Parathyroid adenoma (tissue), 2 donors: ENCODE measurements around the gene RNF223.

ENCODE experiments used
- H2AFZ ChIP-seq: fragments of 300-600 bp; sonication (generic); one replicate; pipeline ENCODE4 v1.7.0; 2017; ENCODE audit warnings: antibody characterized with exemption, mild to moderate bottlenecking
- H3K27ac ChIP-seq: fragments of 300-600 bp; sonication (generic); one replicate; pipeline ENCODE4 v1.7.0; 2017
- H3K27me3 ChIP-seq: fragments of 300-600 bp; sonication (generic); one replicate; pipeline ENCODE4 v1.7.0; 2017; ENCODE audit warnings: low read length; ENCODE audit not compliant: control insufficient read depth, insufficient read depth
- H3K36me3 ChIP-seq: fragments of 300-600 bp; sonication (generic); one replicate; pipeline ENCODE4 v1.7.0; 2017; ENCODE audit warnings: low read length; ENCODE audit not compliant: control insufficient read depth, insufficient read depth
- H3K4me1 ChIP-seq: fragments of 300-600 bp; sonication (generic); one replicate; pipeline ENCODE4 v1.7.0; 2017; ENCODE audit warnings: control low read depth
- H3K4me2 ChIP-seq: fragments of 300-600 bp; sonication (generic); one replicate; pipeline ENCODE4 v1.7.0; 2017; ENCODE audit warnings: low read length
- H3K4me3 ChIP-seq: fragments of 300-600 bp; sonication (generic); one replicate; pipeline ENCODE4 v1.7.0; 2017; ENCODE audit warnings: low read depth, low read length
- H3K79me2 ChIP-seq: fragments of 300-600 bp; sonication (generic); one replicate; pipeline ENCODE4 v1.7.0; 2017; ENCODE audit warnings: control low read depth
- H3K9ac ChIP-seq: fragments of 300-600 bp; sonication (generic); one replicate; pipeline ENCODE4 v1.7.0; 2017; ENCODE audit warnings: mild to moderate bottlenecking
- H3K9me3 ChIP-seq: fragments of 300-600 bp; sonication (generic); one replicate; pipeline ENCODE4 v1.7.0; 2017; ENCODE audit warnings: low read length; ENCODE audit not compliant: control insufficient read depth
- TF ChIP-seq, protein P1 (sequence below): fragments of 300-600 bp; sonication (generic); IDR thresholded peaks from one replicate; pipeline ENCODE4 v1.7.0; 2017; ENCODE audit warnings: antibody characterized with exemption, mild to moderate bottlenecking
- donor health status: primary hyperparathyroidism.

The RNF223 gene

DNA sequence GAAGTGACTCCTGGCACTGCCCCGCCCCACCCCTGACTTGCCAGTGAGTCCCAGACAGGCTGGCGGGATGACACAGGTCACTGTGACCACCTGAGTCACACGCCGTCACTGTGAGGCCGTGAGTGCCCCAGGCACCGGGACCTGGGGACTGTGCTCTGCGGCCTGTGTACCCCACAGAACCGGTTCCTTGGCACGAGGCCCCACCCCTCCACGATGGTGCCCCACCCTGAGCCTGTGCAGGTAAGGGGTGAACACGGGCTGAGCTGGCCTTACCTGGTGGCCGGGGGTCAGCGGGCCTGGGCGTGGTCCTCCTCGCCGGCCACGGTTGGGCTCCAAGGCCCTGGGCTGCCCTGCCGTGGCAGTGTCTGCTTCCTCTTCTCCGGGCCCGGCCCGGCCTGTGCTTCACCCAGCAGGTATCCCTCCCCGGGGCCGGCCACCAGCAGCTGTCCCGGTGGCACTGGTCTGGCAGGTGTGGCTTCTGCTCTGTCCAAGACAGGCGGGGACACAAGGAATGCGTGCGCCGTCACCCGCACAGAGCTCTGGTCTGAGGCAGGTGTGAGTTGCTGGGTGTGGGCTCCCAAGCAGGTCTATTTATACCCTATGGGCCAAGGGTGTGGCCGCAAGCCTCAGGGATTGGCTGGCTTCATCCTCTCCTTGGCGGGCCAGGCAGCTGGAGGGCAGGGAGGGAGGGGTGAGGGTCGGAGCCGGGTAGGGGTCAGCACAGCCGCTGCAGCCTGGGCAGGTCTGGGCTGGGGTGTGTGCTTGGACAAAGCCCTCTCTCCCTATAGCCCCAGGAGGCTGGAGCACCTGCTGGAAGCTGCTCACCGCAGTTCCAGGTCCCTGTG is at the start of gene RNF223:
Gene RNF223, minus strand, starts transcription at position 564 of the 845 bp plus-strand sequence. CDS start 1,740 bp downstream, outside the sequence.
- Histone ChIP-seq H3K4me2 (no peak within 1 kb of the TSS), H3K9ac (no peak within 1 kb of the TSS), H3K4me3 (no peak within 1 kb of the TSS), H3K27ac (no peak within 1 kb of the TSS), H3K27me3 (no peaks in the 10 kb centered on the region), H3K36me3 (no peaks in the 10 kb centered on the region), H3K79me2 (no peaks in the 10 kb centered on the region), H3K9me3 (no peaks in the 10 kb centered on the region), H3K4me1 (peaks cover 3% of the 10 kb centered on the region), H2AFZ (no peak within 1 kb of the TSS)
- TF ChIP-seq, protein P1, sequence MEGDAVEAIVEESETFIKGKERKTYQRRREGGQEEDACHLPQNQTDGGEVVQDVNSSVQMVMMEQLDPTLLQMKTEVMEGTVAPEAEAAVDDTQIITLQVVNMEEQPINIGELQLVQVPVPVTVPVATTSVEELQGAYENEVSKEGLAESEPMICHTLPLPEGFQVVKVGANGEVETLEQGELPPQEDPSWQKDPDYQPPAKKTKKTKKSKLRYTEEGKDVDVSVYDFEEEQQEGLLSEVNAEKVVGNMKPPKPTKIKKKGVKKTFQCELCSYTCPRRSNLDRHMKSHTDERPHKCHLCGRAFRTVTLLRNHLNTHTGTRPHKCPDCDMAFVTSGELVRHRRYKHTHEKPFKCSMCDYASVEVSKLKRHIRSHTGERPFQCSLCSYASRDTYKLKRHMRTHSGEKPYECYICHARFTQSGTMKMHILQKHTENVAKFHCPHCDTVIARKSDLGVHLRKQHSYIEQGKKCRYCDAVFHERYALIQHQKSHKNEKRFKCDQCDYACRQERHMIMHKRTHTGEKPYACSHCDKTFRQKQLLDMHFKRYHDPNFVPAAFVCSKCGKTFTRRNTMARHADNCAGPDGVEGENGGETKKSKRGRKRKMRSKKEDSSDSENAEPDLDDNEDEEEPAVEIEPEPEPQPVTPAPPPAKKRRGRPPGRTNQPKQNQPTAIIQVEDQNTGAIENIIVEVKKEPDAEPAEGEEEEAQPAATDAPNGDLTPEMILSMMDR: no peak

DNA sequence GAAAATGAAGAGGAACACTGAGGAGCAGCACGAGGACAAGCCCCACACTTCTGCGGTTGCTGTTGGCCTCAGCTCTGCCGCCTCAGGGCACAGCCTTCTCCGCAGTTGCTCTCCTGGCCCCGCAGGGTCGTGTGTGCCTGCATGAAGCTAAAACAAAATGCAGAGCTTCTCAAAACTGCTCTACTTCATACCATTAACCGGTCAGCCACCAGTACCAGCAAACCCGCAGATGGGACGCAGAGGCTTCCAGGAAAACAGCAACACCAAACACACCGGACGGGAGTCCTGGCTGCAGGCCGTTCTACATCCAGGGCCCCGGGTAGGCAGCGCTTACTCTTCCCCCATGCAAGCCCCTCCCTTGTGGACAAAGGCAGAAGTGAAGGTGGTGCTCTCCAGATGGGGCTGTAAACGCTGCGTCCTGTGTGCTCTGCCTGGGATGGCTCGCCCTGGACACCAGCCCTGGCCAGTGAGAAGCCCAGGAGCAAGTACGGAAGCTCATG is 48.9 kb upstream of the RNF223 start:
- Histone ChIP-seq H3K4me3 (no peak overlapping the region), H3K9ac (no peak overlapping the region), H3K9me3 (no peaks in the 10 kb centered on the region), H3K27me3 (no peaks in the 10 kb centered on the region), H3K27ac (no peak overlapping the region), H3K79me2 (no peaks in the 10 kb centered on the region), H3K4me1 (no peaks in the 10 kb centered on the region), H3K36me3 (no peaks in the 10 kb centered on the region), H3K4me2 (no peak overlapping the region), H2AFZ (no peak overlapping the region)
- TF ChIP-seq, protein P1: no peak

DNA sequence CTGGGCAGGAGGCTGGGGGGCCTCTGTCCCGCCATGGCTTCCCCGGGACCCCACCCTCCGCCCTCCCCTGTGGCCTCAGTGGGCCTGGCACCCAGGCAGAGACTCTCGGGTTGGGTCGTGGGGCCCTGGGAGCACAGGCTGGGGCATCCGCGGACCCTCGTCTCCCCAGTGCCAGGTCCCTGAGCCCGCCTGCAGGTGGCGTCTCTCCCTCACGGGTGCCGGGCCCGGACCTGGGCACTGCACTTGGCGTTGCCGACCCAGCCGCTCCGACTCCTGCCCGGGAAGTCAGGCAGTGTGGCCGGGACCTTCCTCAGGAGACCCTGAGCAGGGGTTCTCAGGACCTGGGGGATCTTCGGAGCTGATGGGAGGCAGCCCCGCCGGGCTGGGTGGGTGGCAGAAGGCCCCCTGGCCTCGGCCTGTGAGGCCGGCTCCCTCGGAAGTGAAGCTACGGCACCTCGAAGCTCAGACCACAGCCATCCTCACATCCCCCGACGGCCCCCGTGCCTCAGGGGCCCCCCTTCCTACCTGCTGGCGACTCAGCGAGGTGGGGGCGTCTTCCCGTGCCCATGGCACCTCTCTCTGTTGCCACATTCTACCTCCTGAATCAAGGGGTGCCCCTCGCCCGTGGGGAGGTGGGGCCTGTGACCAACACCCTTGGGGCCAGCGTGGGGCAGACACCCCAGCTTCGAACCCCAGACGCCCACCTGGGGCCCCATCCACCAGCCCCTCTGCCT is 48.1 kb upstream of the RNF223 start:
- Histone ChIP-seq H3K4me2 (peak overlapping the region; percentile 58), H3K27ac (no peak overlapping the region), H3K4me3 (no peak overlapping the region), H3K36me3 (no peaks in the 10 kb centered on the region), H3K9me3 (no peaks in the 10 kb centered on the region), H3K27me3 (no peaks in the 10 kb centered on the region), H3K79me2 (no peaks in the 10 kb centered on the region), H2AFZ (peak overlapping the region; percentile 64), H3K4me1 (no peaks in the 10 kb centered on the region), H3K9ac (no peak overlapping the region)
- TF ChIP-seq, protein P1: peak; percentile 76

DNA sequence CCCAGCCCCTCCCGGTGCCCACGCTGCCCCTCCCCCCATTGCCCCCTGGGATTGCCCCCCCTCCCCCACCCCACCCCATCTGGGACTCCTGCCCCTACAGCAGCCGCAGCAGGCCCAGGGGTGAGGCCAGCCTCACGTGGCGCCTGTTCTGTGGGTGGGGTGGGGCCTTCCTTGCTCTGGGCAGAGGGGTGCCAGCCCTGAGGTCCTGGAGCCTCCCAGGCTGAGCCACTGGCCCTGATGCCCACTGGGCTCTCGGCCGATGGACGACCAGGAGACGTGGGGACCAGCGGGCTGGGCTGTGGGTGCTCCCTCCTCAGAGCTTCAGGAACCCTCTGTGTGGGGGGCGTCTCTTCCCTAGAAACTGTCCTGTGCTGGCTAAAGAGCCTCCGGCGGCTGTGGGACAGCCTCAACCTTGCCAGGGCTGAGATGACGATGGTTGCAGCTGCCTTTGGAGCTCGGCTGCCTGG is 47.5 kb upstream of the RNF223 start:
- TF ChIP-seq, protein P1: no peak
- no peak overlapping the region for H3K4me3 ChIP-seq
- H3K36me3 ChIP-seq: no peaks in the 10 kb centered on the region
- no peaks in the 10 kb centered on the region for H3K27me3 ChIP-seq
- H3K4me1 ChIP-seq: no peaks in the 10 kb centered on the region
- H3K9me3 ChIP-seq: no peaks in the 10 kb centered on the region
- no peaks in the 10 kb centered on the region for H3K79me2 ChIP-seq
- H3K4me2 ChIP-seq: peak overlapping the region; percentile 58
- H3K27ac ChIP-seq: no peak overlapping the region
- peak overlapping the region; percentile 64 for H2AFZ ChIP-seq
- H3K9ac ChIP-seq: no peak overlapping the region
